Stimulated activated CD8-positive, alpha-beta memory T cell treated with anti-CD3 and anti-CD28 coated beads, Interleukin-4, amount 100 ng/mL, for 48 hours (primary cell): ENCODE results near the gene FAM222A.

Experiments used
- DNase-seq: peaks from one replicate; pipeline ENCODE4 v3.0.0-alpha.2; 2020

The FAM222A gene

GRCh38 chr12:109711596-109712461, 1.8 kb upstream of the FAM222A start:
- DNase-seq: no peak

GRCh38 chr12:109714141-109714912, 702 bp downstream of the FAM222A start:
- DNase-seq: peak; percentile 69

- DNase-seq: no peak
Observed at GRCh38 chr12:109714913-109715244, 1.3 kb downstream of the FAM222A start.

- peak; percentile 34 for DNase-seq
Observed at GRCh38 chr12:109715310-109716091, 1.9 kb downstream of the FAM222A start.

- DNase-seq: no peak
Observed at GRCh38 chr12:109716092-109716479, 2.5 kb downstream of the FAM222A start.

- no peak for DNase-seq
Observed at GRCh38 chr12:109716512-109717389, 3.1 kb downstream of the FAM222A start.

- no peak for DNase-seq
Observed at GRCh38 chr12:109717390-109718357, 4.0 kb downstream of the FAM222A start.

- DNase-seq: no peak
Observed at GRCh38 chr12:109718390-109718789, 4.8 kb downstream of the FAM222A start.

GRCh38 chr12:109719123-109720022, 5.7 kb downstream of the FAM222A start:
- DNase-seq: no peak

- DNase-seq: no peak
Observed at GRCh38 chr12:109720152-109720856, 6.7 kb downstream of the FAM222A start.

GRCh38 chr12:109720857-109721189, 7.2 kb downstream of the FAM222A start:
- DNase-seq: no peak

- DNase-seq: no peak
Observed at GRCh38 chr12:109721276-109721675, 7.7 kb downstream of the FAM222A start.

- DNase-seq: no peak
Observed at GRCh38 chr12:109722022-109722720, 8.5 kb downstream of the FAM222A start.

- DNase-seq: no peak
Observed at GRCh38 chr12:109722721-109723094, 9.1 kb downstream of the FAM222A start.

GRCh38 chr12:109723311-109723881, 9.8 kb downstream of the FAM222A start:
- no peak for DNase-seq

GRCh38 chr12:109724321-109724892, 10.8 kb downstream of the FAM222A start:
- DNase-seq: no peak

- DNase-seq: no peak
Observed at GRCh38 chr12:109725321-109726105, 11.9 kb downstream of the FAM222A start.
